DLD1 (cell line): ENCODE data around the gene TIAL1.
"Not testable (repeated sequence)": the region's sequence is repeated elsewhere in the genome, so short reads cannot be mapped to it uniquely, and the experiment has no call there.

Experiments used
- in situ Hi-C: cut with HindIII; loops from 2 replicates; pipeline ENCODE4 v1.10.0; 2017; ENCODE audit warnings: low sequenced_read_pairs

The TIAL1 gene

GRCh38 chr10:119533473-119533872 is 63.3 kb downstream of the TIAL1 start:
- in situ Hi-C loops = no loop called here

- in situ Hi-C loops = not testable (repeated sequence)
Measured at GRCh38 chr10:119532791-119533190, 64.0 kb downstream of the TIAL1 start.

GRCh38 chr10:119532251-119532650 is 64.5 kb downstream of the TIAL1 start:
- in situ Hi-C loops = not testable (repeated sequence)

GRCh38 chr10:119531067-119531466 is 65.7 kb downstream of the TIAL1 start:
- in situ Hi-C loops = no loop called here

- in situ Hi-C loops = not testable (repeated sequence)
Measured at GRCh38 chr10:119528663-119529237, 68.0 kb downstream of the TIAL1 start.

GRCh38 chr10:119526621-119527592 is 69.9 kb downstream of the TIAL1 start:
- in situ Hi-C loops = no loop called here

GRCh38 chr10:119526149-119526548 is 70.6 kb downstream of the TIAL1 start:
- in situ Hi-C loops = no loop called here

GRCh38 chr10:119525116-119525515 is 71.6 kb downstream of the TIAL1 start:
- in situ Hi-C loops = no loop called here

GRCh38 chr10:119524720-119525070 is 72.1 kb downstream of the TIAL1 start:
- in situ Hi-C loops = no loop called here

- in situ Hi-C loops = no loop called here
Measured at GRCh38 chr10:119523895-119524719, 72.7 kb downstream of the TIAL1 start.
